ENCODE measurements around the gene NINL. TPM values are rescaled to one million over a fixed set of nuclear protein-coding genes. Genes with fewer than 3 reads are reported as not detected.

The NINL gene
- total RNA-seq, 4 donors from 2014 or later, result 3.0 to 5.8 (median 3.7) TPM

- intact Hi-C loops (cut with DNase I), result no loop called here
- 78% methylated on average over 8 of the region's 9 CpGs for WGBS
- H3K27me3 ChIP-seq, result no peaks in the 10 kb centered on the region
- H3K4me1 ChIP-seq, result no peaks in the 10 kb centered on the region
- TF ChIP-seq POLR2AphosphoS5 (IDR thresholded peaks at IDR 0.05) (no peak), POLR2A (IDR thresholded peaks at IDR 0.05; ENCODE audit: low read depth) (no peak), EP300 (IDR thresholded peaks at IDR 0.05) (no peak)
- TF ChIP-seq, protein P1, sequence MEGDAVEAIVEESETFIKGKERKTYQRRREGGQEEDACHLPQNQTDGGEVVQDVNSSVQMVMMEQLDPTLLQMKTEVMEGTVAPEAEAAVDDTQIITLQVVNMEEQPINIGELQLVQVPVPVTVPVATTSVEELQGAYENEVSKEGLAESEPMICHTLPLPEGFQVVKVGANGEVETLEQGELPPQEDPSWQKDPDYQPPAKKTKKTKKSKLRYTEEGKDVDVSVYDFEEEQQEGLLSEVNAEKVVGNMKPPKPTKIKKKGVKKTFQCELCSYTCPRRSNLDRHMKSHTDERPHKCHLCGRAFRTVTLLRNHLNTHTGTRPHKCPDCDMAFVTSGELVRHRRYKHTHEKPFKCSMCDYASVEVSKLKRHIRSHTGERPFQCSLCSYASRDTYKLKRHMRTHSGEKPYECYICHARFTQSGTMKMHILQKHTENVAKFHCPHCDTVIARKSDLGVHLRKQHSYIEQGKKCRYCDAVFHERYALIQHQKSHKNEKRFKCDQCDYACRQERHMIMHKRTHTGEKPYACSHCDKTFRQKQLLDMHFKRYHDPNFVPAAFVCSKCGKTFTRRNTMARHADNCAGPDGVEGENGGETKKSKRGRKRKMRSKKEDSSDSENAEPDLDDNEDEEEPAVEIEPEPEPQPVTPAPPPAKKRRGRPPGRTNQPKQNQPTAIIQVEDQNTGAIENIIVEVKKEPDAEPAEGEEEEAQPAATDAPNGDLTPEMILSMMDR (IDR thresholded peaks at IDR 0.05), result no peak
- H3K9me3 ChIP-seq, result no peaks in the 10 kb centered on the region
- no peak overlapping the region for H3K27ac ChIP-seq (replicated peaks in 1 of 4)
- no peak overlapping the region for H3K4me3 ChIP-seq
- peaks cover 0 to 22% (median 11%) of the 10 kb centered on the region in 4 donors for H3K36me3 ChIP-seq
- DNase-seq (ENCODE audit: extremely low spot score), result no peak
Observed at GRCh38 chr20:25496968-25497401, 88.3 kb downstream of the NINL start.

DNA sequence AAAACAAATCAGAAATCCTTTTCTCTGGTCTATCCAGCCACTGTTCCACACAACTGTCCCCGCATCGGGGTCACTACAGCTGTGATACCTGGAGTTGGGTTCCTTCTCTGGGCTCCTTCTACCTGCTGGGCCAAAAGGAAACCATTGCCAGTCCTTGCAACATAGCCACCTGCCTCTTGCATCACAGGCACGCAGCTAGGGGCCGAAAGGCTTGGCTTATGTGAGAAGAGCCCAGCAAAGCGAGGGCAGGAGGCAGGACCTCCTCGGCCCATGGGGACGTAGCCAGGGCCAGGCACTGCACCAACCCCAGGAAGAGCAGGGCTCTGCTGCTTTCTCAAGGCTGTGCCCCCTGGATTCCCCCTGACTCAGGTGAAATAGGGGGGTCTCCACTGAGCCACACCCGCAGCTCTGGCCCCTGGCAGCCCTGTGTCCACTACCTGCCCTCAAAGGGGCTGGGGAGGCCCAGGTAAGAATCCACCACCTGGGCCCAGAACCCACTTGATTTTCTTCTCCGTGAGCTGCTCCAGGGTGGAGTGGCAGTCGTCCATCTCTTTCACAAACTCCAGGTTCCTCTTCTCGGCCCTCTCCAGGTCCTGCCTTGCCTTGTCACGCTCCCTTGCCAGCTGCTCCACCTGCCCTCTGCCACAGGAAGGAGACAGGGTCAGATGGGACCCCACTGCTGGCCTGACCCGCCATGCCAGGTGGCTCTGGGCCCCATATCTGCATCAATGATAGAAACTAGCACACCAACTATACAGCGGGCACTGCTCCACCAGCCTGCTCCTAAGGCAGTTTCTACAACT is 89.0 kb downstream of the NINL start:
- 91% methylated on average over 9 of the region's 14 CpGs for WGBS
- no peaks in the 10 kb centered on the region for H3K9me3 ChIP-seq
- no peaks in the 10 kb centered on the region for H3K27me3 ChIP-seq
- intact Hi-C loops (cut with DNase I), result no loop called here
- H3K27ac ChIP-seq (replicated peaks in 1 of 4), result no peak overlapping the region
- H3K36me3 ChIP-seq, result peaks cover 0 to 22% (median 12%) of the 10 kb centered on the region in 4 donors
- DNase-seq (ENCODE audit: extremely low spot score), result no peak
- TF ChIP-seq POLR2AphosphoS5 (IDR thresholded peaks at IDR 0.05) (no peak), POLR2A (IDR thresholded peaks at IDR 0.05; ENCODE audit: low read depth) (no peak), EP300 (IDR thresholded peaks at IDR 0.05) (no peak)
- TF ChIP-seq, protein P1 (IDR thresholded peaks at IDR 0.05), result no peak
- H3K4me3 ChIP-seq, result no peak overlapping the region
- H3K4me1 ChIP-seq, result no peaks in the 10 kb centered on the region

DNA sequence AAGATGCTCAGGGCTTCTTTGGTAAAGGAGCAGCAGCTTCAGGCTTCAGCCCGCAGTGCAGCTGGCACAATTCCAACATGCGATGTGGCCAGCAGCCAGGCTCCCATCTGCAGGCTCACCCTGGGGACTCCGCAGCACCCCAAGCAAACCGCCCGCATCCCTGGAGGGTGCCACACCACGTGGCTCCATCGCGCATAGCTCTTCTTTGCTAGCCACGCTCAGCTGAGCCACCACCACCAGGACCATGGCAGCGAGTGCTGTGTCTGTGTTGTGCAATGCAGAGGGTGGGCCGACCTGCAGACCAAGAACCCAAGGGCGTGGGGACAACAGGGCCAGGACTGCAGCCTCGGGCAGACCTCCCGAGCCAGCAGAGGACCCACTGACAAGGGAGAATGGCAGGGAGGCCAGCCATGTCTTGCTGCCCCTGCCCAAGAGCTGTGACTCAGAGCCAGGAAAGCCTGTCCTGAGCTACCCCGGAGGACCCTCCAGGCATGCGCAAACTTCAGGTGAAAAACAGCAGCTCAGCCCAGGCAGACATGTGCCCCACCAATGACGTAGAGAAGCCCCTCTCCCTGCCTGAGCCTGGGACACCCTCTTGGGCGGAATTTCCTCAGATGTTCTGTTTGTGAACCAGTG is 90.0 kb downstream of the NINL start:
- H3K9me3 ChIP-seq, result no peaks in the 10 kb centered on the region
- 88% methylated on average over 6 of the region's 18 CpGs for WGBS
- no peak overlapping the region for H3K4me3 ChIP-seq
- DNase-seq (ENCODE audit: extremely low spot score), result no peak
- H3K27ac ChIP-seq (replicated peaks in 1 of 4), result no peak overlapping the region
- peaks cover 0 to 31% (median 16%) of the 10 kb centered on the region in 4 donors for H3K36me3 ChIP-seq
- TF ChIP-seq, protein P1 (IDR thresholded peaks at IDR 0.05), result no peak
- no peak for TF ChIP-seq POLR2AphosphoS5 (IDR thresholded peaks at IDR 0.05)
- no peak for TF ChIP-seq POLR2A (IDR thresholded peaks at IDR 0.05; ENCODE audit: low read depth)
- no peak for TF ChIP-seq EP300 (IDR thresholded peaks at IDR 0.05)
- no peaks in the 10 kb centered on the region for H3K4me1 ChIP-seq
- no peaks in the 10 kb centered on the region for H3K27me3 ChIP-seq
- intact Hi-C loops (cut with DNase I), result no loop called here

DNA sequence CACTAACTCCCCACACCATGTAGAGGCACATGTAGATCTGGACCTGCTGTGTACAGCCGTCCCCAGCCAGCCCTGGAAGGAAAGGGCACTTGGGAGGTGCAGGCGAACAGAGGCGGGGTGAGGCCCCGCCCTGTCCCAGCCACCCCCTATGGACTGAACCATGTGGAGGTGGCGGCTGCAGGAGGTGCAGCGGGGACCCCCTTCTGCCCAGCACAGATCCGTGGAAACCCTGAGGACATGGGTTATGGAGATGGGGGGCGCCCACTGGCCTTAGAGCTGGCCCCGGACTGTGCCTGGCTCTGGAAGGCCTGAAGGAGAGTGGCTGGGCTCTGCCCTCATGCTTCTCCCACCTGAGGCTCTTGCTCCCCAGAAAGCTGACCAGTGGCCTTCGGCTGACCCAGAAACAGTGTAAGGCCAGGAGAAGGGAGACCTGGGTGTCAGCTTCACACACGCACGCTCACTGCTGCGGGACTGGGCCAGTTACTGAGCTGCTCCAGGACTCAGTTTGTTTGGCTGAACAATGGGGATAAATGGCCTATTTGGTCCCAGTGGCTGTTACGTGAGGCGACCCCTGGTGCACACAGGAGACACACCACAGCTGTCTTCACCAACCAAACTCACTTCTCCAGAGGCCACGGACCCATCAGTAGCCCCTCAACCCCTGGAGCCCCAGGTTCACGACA is 90.7 kb downstream of the NINL start:
- no peak for DNase-seq (ENCODE audit: extremely low spot score)
- 80% methylated on average over 9 of the region's 17 CpGs for WGBS
- H3K4me1 ChIP-seq, result no peaks in the 10 kb centered on the region
- H3K36me3 ChIP-seq, result peaks cover 0 to 37% (median 19%) of the 10 kb centered on the region in 4 donors
- TF ChIP-seq POLR2A (IDR thresholded peaks at IDR 0.05; ENCODE audit: low read depth) (no peak), EP300 (IDR thresholded peaks at IDR 0.05) (no peak), POLR2AphosphoS5 (IDR thresholded peaks at IDR 0.05) (no peak)
- TF ChIP-seq, protein P1 (IDR thresholded peaks at IDR 0.05), result no peak
- H3K27me3 ChIP-seq, result no peaks in the 10 kb centered on the region
- no peak overlapping the region for H3K27ac ChIP-seq (replicated peaks in 1 of 4)
- intact Hi-C loops (cut with DNase I), result no loop called here
- H3K9me3 ChIP-seq, result no peaks in the 10 kb centered on the region
- H3K4me3 ChIP-seq, result no peak overlapping the region

All from esophagus muscularis mucosa (tissue), 4 donors.